MM.1S (cell line): ENCODE results near the gene SERPINF2.
"Not testable (repeated sequence)": the region's sequence is repeated elsewhere in the genome, so short reads cannot be mapped to it uniquely, and the experiment has no call there.

Experiments
- DNase-seq: peaks from one replicate; pipeline ENCODE4 v3.0.0-alpha.2; 2015
- H2AFZ ChIP-seq: fragments of 300-600 bp; sonication (generic); 2 replicates; pipeline ENCODE4 v1.6.0; 2016; ENCODE audit warnings: antibody characterized with exemption, low read length
- H3F3A ChIP-seq: fragments of 300-600 bp; sonication (generic); 2 replicates; pipeline ENCODE4 v1.6.1; 2016; ENCODE audit warnings: mild to moderate bottlenecking, antibody characterized with exemption, low read length, moderate library complexity, mixed read lengths; ENCODE audit not compliant: insufficient read depth
- H3K27ac ChIP-seq: fragments of 300-600 bp; sonication (generic); 2 replicates; pipeline ENCODE4 v1.5.1; 2016; ENCODE audit warnings: mild to moderate bottlenecking, low read length
- H3K27me3 ChIP-seq: fragments of 300-600 bp; sonication (generic); replicated peaks from 2 replicates; pipeline ENCODE4 v1.6.0; 2016; ENCODE audit warnings: low read length; ENCODE audit not compliant: insufficient read depth
- H3K36me3 ChIP-seq: fragments of 300-600 bp; sonication (generic); replicated peaks from 2 replicates; pipeline ENCODE4 v1.6.1; 2016; ENCODE audit warnings: mild to moderate bottlenecking, low read length, mixed read lengths; ENCODE audit not compliant: insufficient read depth
- H3K4me1 ChIP-seq: fragments of 300-600 bp; sonication (generic); 2 replicates; pipeline ENCODE4 v1.6.1; 2016; ENCODE audit warnings: low read length, mixed read lengths
- H3K4me2 ChIP-seq: fragments of 300-600 bp; sonication (generic); 2 replicates; pipeline ENCODE4 v1.6.0; 2016; ENCODE audit warnings: low read depth, low read length
- H3K4me3 ChIP-seq: fragments of 300-600 bp; sonication (generic); 2 replicates; pipeline ENCODE4 v1.5.1; 2016; ENCODE audit warnings: low read length, mixed read lengths
- H3K79me2 ChIP-seq: fragments of 300-600 bp; sonication (generic); 2 replicates; pipeline ENCODE4 v1.6.1; 2016; ENCODE audit warnings: mixed run types, low read length, mixed read lengths
- H3K9ac ChIP-seq: fragments of 300-600 bp; sonication (generic); 2 replicates; pipeline ENCODE4 v1.6.1; 2016; ENCODE audit warnings: low read length, mixed read lengths
- H3K9me2 ChIP-seq: fragments of 300-600 bp; sonication (generic); replicated peaks from 2 replicates; pipeline ENCODE4 v1.6.1; 2016; ENCODE audit warnings: mild to moderate bottlenecking, low read length, mixed read lengths; ENCODE audit not compliant: insufficient read depth
- H3K9me3 ChIP-seq: fragments of 300-600 bp; sonication (generic); replicated peaks from 2 replicates; pipeline ENCODE4 v1.6.1; 2016; ENCODE audit warnings: mild to moderate bottlenecking, low read length, mixed read lengths; ENCODE audit not compliant: insufficient read depth
- H4K20me1 ChIP-seq: fragments of 300-600 bp; sonication (generic); 2 replicates; pipeline ENCODE4 v1.6.1; 2016; ENCODE audit warnings: mild to moderate bottlenecking, low read length, moderate library complexity, mixed read lengths; ENCODE audit not compliant: insufficient read depth
- EZH2 ChIP-seq: fragments of 300-600 bp; sonication (generic); optimal IDR thresholded peaks from 2 replicates; pipeline ENCODE3; 2017; ENCODE audit warnings: low read depth, mild to moderate bottlenecking, antibody characterized with exemption, low read length, mixed read lengths
- EZH2phosphoT487 ChIP-seq: fragments of 300-600 bp; sonication (generic); IDR thresholded peaks from 2 replicates; pipeline ENCODE4 v1.6.1; 2018; ENCODE audit warnings: antibody characterized with exemption, low read length
- TF ChIP-seq, protein P1 (sequence below): fragments of 300-600 bp; sonication (generic); IDR thresholded peaks from 2 replicates; pipeline ENCODE4 v1.5.1; 2016; ENCODE audit warnings: antibody characterized with exemption, low read length, mixed read lengths

Gene SERPINF2

DNA sequence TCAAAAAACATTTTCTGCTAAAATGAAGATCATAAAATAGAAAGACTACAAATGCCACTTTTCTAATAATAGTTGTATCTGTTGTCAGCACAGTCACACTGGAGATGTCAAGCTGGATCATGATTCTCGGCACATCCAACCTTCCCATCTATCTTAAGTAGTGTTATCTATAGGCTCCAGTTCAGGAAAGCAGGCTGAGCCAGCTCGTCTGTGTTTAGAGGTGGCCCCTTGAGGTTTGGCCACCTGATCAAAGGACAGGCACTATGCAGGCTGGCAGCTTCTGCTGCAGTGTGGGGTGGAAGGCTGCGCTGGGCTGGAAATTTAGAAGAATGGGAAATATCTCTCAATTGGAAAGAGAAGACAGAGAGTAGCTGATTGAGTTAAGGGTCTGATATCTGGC, 54.7 kb downstream of the SERPINF2 start:
- Histone ChIP-seq H3K4me2 (no peak overlapping the region), H3K4me1 (no peaks in the 10 kb centered on the region), H3K27ac (no peak overlapping the region), H3K9me2 (no peaks in the 10 kb centered on the region), H3K79me2 (no peaks in the 10 kb centered on the region), H3K27me3 (no peaks in the 10 kb centered on the region), H4K20me1 (no peaks in the 10 kb centered on the region), H3K36me3 (no peaks in the 10 kb centered on the region), H2AFZ (no peak overlapping the region), H3K9ac (no peak overlapping the region), H3K4me3 (no peak overlapping the region), H3K9me3 (no peaks in the 10 kb centered on the region), H3F3A (no peaks in the 10 kb centered on the region)
- no peak for DNase-seq
- TF ChIP-seq, protein P1, sequence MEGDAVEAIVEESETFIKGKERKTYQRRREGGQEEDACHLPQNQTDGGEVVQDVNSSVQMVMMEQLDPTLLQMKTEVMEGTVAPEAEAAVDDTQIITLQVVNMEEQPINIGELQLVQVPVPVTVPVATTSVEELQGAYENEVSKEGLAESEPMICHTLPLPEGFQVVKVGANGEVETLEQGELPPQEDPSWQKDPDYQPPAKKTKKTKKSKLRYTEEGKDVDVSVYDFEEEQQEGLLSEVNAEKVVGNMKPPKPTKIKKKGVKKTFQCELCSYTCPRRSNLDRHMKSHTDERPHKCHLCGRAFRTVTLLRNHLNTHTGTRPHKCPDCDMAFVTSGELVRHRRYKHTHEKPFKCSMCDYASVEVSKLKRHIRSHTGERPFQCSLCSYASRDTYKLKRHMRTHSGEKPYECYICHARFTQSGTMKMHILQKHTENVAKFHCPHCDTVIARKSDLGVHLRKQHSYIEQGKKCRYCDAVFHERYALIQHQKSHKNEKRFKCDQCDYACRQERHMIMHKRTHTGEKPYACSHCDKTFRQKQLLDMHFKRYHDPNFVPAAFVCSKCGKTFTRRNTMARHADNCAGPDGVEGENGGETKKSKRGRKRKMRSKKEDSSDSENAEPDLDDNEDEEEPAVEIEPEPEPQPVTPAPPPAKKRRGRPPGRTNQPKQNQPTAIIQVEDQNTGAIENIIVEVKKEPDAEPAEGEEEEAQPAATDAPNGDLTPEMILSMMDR = no peak
- no peak for TF ChIP-seq EZH2
- TF ChIP-seq EZH2phosphoT487 = no peak

DNA sequence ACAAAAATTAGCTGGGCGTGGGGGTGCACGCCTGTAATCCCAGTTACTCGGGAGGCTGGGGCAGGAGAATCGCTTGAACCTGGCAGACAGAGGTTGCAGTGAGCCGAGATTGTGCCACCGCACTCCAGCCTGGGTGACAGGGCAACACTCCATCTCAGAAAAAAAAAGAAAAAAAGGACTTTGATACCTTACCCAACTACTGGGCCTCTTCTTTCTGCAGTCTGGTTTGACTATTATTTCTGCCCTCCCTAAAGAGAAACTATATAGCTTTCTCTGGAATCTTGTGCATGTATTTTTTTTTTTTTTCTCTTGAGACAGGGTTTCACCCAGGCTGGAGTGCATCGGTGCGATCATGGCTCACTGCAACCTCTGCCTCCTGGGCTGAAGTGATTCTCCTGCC, 55.2 kb downstream of the SERPINF2 start:
- H3F3A ChIP-seq, H3K9ac ChIP-seq, H3K9me3 ChIP-seq, H4K20me1 ChIP-seq, H3K4me1 ChIP-seq, H2AFZ ChIP-seq, H3K4me2 ChIP-seq, H3K9me2 ChIP-seq, H3K36me3 ChIP-seq, H3K27ac ChIP-seq, H3K4me3 ChIP-seq, H3K27me3 ChIP-seq, H3K79me2 ChIP-seq, DNase-seq: not testable (repeated sequence)

DNA sequence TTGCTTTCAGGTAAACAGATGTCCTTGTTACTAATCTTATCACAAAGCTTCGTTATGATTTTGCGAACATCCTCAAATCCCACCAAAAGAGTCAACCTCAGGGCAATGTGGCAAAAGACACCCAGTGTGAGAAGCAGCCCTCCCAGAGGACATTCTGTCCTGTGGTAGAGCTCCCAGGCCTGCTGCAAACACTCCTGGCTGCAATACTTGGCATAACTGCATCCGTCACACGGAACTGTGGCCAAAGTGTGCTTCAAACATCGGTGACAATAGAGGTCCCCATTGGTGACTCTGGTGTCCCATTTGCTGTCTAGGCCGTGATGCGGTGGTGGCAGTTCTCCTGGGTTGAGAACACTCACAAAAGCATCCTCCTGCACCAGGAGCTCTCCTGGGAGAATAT, 57.6 kb downstream of the SERPINF2 start:
- H3K27me3 ChIP-seq = no peaks in the 10 kb centered on the region
- H3K9me2 ChIP-seq = no peaks in the 10 kb centered on the region
- H3K4me2 ChIP-seq = no peak overlapping the region
- no peak overlapping the region for H3K27ac ChIP-seq
- no peaks in the 10 kb centered on the region for H3K4me1 ChIP-seq
- no peaks in the 10 kb centered on the region for H4K20me1 ChIP-seq
- H3F3A ChIP-seq = no peaks in the 10 kb centered on the region
- H3K36me3 ChIP-seq = no peaks in the 10 kb centered on the region
- no peak overlapping the region for H3K4me3 ChIP-seq
- H3K9me3 ChIP-seq = no peaks in the 10 kb centered on the region
- H3K79me2 ChIP-seq = no peaks in the 10 kb centered on the region
- DNase-seq = no peak
- TF ChIP-seq, protein P1 = no peak
- no peak for TF ChIP-seq EZH2
- TF ChIP-seq EZH2phosphoT487 = no peak
- H2AFZ ChIP-seq = no peak overlapping the region
- H3K9ac ChIP-seq = no peak overlapping the region

DNA sequence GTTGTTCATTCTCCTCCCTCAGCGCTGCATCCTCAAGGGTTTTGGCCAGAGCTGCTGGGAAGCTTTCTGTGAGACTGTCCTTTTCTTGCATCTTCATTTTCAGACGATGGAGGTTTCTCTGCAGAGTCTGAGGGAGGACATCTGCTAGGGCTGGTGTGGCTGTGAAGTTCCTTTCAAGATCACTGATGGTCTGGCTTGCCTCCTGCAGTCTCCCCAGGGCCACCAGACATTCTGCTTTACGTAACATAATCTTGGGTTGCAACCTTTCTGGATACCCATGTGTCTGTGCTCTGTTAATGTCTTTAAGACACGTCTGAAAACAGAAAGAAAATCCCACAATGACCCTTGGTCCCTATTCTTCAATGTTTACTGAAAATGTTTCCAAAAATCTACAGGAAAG, 58.0 kb downstream of the SERPINF2 start:
- H3K4me2 ChIP-seq = no peak overlapping the region
- TF ChIP-seq EZH2 (no peak), EZH2phosphoT487 (no peak)
- TF ChIP-seq, protein P1 = no peak

More for the DNA sequence above, 58.0 kb downstream of the SERPINF2 start:
- no peak overlapping the region for H2AFZ ChIP-seq
- no peak overlapping the region for H3K9ac ChIP-seq
- no peaks in the 10 kb centered on the region for H3F3A ChIP-seq
- DNase-seq = no peak
- H4K20me1 ChIP-seq = no peaks in the 10 kb centered on the region
- H3K4me3 ChIP-seq = no peak overlapping the region
- H3K27me3 ChIP-seq = no peaks in the 10 kb centered on the region
- no peaks in the 10 kb centered on the region for H3K9me2 ChIP-seq
- no peaks in the 10 kb centered on the region for H3K9me3 ChIP-seq
- H3K36me3 ChIP-seq = no peaks in the 10 kb centered on the region
- no peaks in the 10 kb centered on the region for H3K4me1 ChIP-seq
- H3K27ac ChIP-seq = no peak overlapping the region
- H3K79me2 ChIP-seq = no peaks in the 10 kb centered on the region
